ENCODE data around the gene EVX2. TPM values are rescaled to one million over a fixed set of nuclear protein-coding genes. Genes with fewer than 3 reads are reported as not detected.

EVX2 gene
- polyA plus RNA-seq, 1 experiment, result not detected

DNA sequence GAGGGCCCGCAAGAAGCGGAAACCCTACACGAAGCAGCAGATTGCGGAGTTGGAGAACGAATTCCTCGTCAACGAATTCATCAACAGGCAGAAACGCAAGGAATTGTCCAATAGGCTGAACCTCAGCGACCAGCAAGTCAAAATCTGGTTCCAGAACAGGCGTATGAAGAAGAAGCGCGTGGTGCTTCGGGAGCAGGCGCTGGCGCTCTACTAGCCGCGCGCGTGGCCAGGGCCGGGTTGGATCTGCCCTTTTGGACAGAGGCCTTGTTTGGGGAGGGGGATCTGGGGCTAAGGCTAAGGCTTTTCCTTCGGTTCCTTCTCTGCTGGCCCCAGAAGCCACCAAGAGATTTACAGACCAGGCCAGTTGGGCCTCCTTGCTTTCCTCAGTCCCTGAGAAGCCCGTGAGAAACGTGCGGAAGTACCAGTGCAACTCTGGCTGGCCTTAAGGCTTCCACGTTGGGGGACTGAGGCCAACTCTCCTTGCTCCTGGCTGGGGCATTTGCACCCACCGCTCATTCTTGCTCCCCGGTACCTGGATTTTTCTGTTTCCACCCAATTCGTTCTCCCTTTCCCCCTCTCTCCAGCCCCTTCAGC lies 16.9 kb upstream of the EVX2 start:
- DNase-seq (ENCODE audit: low read depth, low spot score), result no peak
- no peak overlapping the region for H3K4me3 ChIP-seq (ENCODE audit: low read depth, low read length)
- no peak for TF ChIP-seq CTCF (IDR thresholded peaks at IDR 0.05; ENCODE audit: low read depth, low read length)
- ChIA-PET POLR2A (no interaction called here), CTCF (no interaction called here)
- no peak overlapping the region for H3K27ac ChIP-seq (ENCODE audit: low read depth, low read length)
- H3K9me3 ChIP-seq (ENCODE audit: control insufficient read depth, insufficient read depth, low read length), result peaks cover 15% of the 10 kb centered on the region; the same call in 1 of the 2 replicates
- H3K27me3 ChIP-seq (ENCODE audit: control insufficient read depth, insufficient read depth, low read length), result peaks cover 96% of the 10 kb centered on the region

- DNase-seq (ENCODE audit: low read depth, low spot score), result no peak
- Histone ChIP-seq H3K9me3 (ENCODE audit: control insufficient read depth, insufficient read depth, low read length) (peaks cover 11% of the 10 kb centered on the region; the same call in 1 of the 2 replicates), H3K27ac (ENCODE audit: low read depth, low read length) (no peak within 1 kb of the TSS), H3K4me3 (ENCODE audit: low read depth, low read length) (no peak within 1 kb of the TSS), H3K27me3 (ENCODE audit: control insufficient read depth, insufficient read depth, low read length) (peaks cover 96% of the 10 kb centered on the region)
- TF ChIP-seq CTCF (IDR thresholded peaks at IDR 0.05; ENCODE audit: low read depth, low read length), result no peak
- ChIA-PET POLR2A (no interaction called here), CTCF (interaction anchor here (0.6 kb wide), 1 partner anchor 723 kb away, joined by 3 read pairs; no protein-coding TSS in a partner anchor)
Observed at GRCh38 chr2:176099728-176100546, 16.2 kb upstream of the EVX2 start, which contains the start of gene HOXD12. HOXD12 (plus strand) TSS chr2:176099795; CDS start chr2:176099802, 7 bp downstream.

- Histone ChIP-seq H3K9me3 (ENCODE audit: control insufficient read depth, insufficient read depth, low read length) (peaks cover 11% of the 10 kb centered on the region; the same call in 1 of the 2 replicates), H3K27ac (ENCODE audit: low read depth, low read length) (no peak overlapping the region), H3K27me3 (ENCODE audit: control insufficient read depth, insufficient read depth, low read length) (peaks cover 96% of the 10 kb centered on the region), H3K4me3 (ENCODE audit: low read depth, low read length) (no peak overlapping the region)
- ChIA-PET POLR2A (no interaction called here), CTCF (interaction anchor here (0.6 to 6.3 kb wide), 2 partner anchors 410 to 722 kb away, joined by 3 to 135 read pairs; no protein-coding TSS in a partner anchor)
- TF ChIP-seq CTCF (IDR thresholded peaks at IDR 0.05; ENCODE audit: low read depth, low read length), result no peak
- no peak for DNase-seq (ENCODE audit: low read depth, low spot score)
Observed at GRCh38 chr2:176099159-176099727, 15.5 kb upstream of the EVX2 start.

DNA sequence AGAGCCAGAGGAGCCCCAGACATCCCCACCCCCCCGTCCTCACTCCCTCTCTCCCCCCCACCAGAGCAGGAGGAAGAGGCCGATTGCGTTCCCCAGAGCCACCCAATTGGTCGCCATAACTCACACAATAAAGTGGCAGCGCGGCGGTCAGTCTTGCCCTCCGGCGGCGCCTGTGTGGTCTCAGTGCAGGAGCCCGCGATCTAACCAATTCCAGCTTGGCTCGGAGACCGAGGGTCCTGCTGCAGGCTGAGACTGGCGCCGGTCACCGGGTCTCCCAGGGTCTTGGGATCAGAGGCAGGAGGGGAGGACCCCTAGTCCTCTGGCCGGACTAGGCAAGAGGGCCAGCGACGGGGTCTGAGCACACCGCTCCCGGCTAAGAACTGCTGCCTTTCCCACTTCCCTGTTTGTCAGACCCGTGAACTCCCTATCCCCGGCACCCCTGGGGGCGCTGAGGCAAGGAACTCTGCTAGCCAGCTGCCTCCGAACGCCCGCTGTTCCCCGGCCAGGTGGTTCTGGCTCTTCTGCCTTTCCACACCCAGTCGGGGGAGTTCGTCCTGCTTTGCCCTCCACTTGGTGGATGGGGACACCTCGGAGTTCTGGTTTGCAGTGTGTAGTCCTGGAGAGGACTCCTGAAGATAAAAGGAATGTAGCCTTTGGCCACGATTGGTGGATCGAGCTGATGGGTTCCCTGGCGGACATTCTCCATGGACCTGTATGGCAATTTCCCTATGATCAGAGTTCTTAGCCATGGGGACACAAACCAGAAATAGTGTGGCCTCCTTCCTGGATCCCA lies 14.8 kb upstream of the EVX2 start:
- Histone ChIP-seq H3K27me3 (ENCODE audit: control insufficient read depth, insufficient read depth, low read length) (peaks cover 96% of the 10 kb centered on the region), H3K27ac (ENCODE audit: low read depth, low read length) (no peak overlapping the region), H3K9me3 (ENCODE audit: control insufficient read depth, insufficient read depth, low read length) (peaks cover 12% of the 10 kb centered on the region; the same call in 1 of the 2 replicates), H3K4me3 (ENCODE audit: low read depth, low read length) (no peak overlapping the region)
- no peak for DNase-seq (ENCODE audit: low read depth, low spot score)
- CTCF ChIA-PET, result interaction anchor here (1.1 to 6.3 kb wide), 12 partner anchors 13 to 1398 kb away, joined by 3 to 135 read pairs (median 8); no protein-coding TSS in a partner anchor
- POLR2A ChIA-PET, result no interaction called here
- TF ChIP-seq CTCF (IDR thresholded peaks at IDR 0.05; ENCODE audit: low read depth, low read length), result no peak
